ENCODE results near the gene TAOK3. TPM values are rescaled to one million over a fixed set of nuclear protein-coding genes. Genes with fewer than 3 reads are reported as not detected.

The TAOK3 gene
- total RNA-seq, 1 donor from 2014 or later: 15.7 TPM

- H3K4me3 Mint-ChIP-seq (ENCODE audit: unreplicated experiment): no peak overlapping the region
- peaks cover 19% of the 10 kb centered on the region for H4K20me1 ChIP-seq (ENCODE audit: insufficient read depth, low read length)
- no peak overlapping the region for H3K27ac ChIP-seq (ENCODE audit: low read depth, low read length)
- TF ChIP-seq EZH2 (IDR thresholded peaks at IDR 0.05; ENCODE audit: insufficient read depth, low read length) (no peak), CTCF (IDR thresholded peaks at IDR 0.05; ENCODE audit: insufficient read depth, low read depth, low read length) (no peak)
- H2AFZ ChIP-seq (ENCODE audit: low read depth, low read length): no peak overlapping the region
- no peak for FAIRE-seq
- H3K4me1 ChIP-seq (ENCODE audit: insufficient read depth, low read length): no peaks in the 10 kb centered on the region
- no peak overlapping the region for H3K4me3 ChIP-seq (ENCODE audit: insufficient read depth, low read depth, low read length)
- H3K79me2 ChIP-seq (ENCODE audit: insufficient read depth, low read length): no peaks in the 10 kb centered on the region
- H3K9me3 ChIP-seq (ENCODE audit: insufficient read depth, low read depth, low read length): no peaks in the 10 kb centered on the region
- no peaks in the 10 kb centered on the region for H3K9me3 Mint-ChIP-seq (ENCODE audit: unreplicated experiment)
- no peaks in the 10 kb centered on the region for H3K4me1 Mint-ChIP-seq (ENCODE audit: low read depth, unreplicated experiment)
- no peak overlapping the region for H3K4me2 ChIP-seq (ENCODE audit: low read length)
- no peaks in the 10 kb centered on the region for H3K27me3 Mint-ChIP-seq (ENCODE audit: low read depth, unreplicated experiment)
- H3K27ac Mint-ChIP-seq (ENCODE audit: unreplicated experiment): no peak overlapping the region
- H3K36me3 Mint-ChIP-seq (ENCODE audit: low read depth, unreplicated experiment): peaks cover 16% of the 10 kb centered on the region
- no peaks in the 10 kb centered on the region for H3K27me3 ChIP-seq (ENCODE audit: insufficient read depth, low read length)
- no peak for DNase-seq (ENCODE audit: low read depth)
- H3K36me3 ChIP-seq (ENCODE audit: insufficient read depth, low read length): peaks cover 41% of the 10 kb centered on the region
- no peak overlapping the region for H3K9ac ChIP-seq (ENCODE audit: low read length)
Observed at GRCh38 chr12:118391424-118391823, 18.7 kb upstream of the TAOK3 start.

GRCh38 chr12:118377884-118378470 lies 5.3 kb upstream of the TAOK3 start:
- TF ChIP-seq CTCF (IDR thresholded peaks at IDR 0.05; ENCODE audit: insufficient read depth, low read depth, low read length) (peak; percentile 99), EZH2 (IDR thresholded peaks at IDR 0.05; ENCODE audit: insufficient read depth, low read length) (no peak)
- H3K4me1 Mint-ChIP-seq (ENCODE audit: low read depth, unreplicated experiment): peaks cover 6% of the 10 kb centered on the region
- peak overlapping the region; percentile 10 for H3K27ac Mint-ChIP-seq (ENCODE audit: unreplicated experiment)
- H3K9me3 Mint-ChIP-seq (ENCODE audit: unreplicated experiment): no peaks in the 10 kb centered on the region
- FAIRE-seq (no peak), DNase-seq (ENCODE audit: low read depth) (peak; percentile 26)
- Histone ChIP-seq H3K36me3 (ENCODE audit: insufficient read depth, low read length) (peaks cover 22% of the 10 kb centered on the region), H3K9me3 (ENCODE audit: insufficient read depth, low read depth, low read length) (no peaks in the 10 kb centered on the region), H3K27me3 (ENCODE audit: insufficient read depth, low read length) (no peaks in the 10 kb centered on the region), H3K27ac (ENCODE audit: low read depth, low read length) (peak overlapping the region; percentile 100), H3K4me3 (ENCODE audit: insufficient read depth, low read depth, low read length) (peak overlapping the region; percentile 84), H2AFZ (ENCODE audit: low read depth, low read length) (peak overlapping the region; percentile 21), H3K79me2 (ENCODE audit: insufficient read depth, low read length) (peaks cover 41% of the 10 kb centered on the region), H3K4me1 (ENCODE audit: insufficient read depth, low read length) (peaks cover 20% of the 10 kb centered on the region), H3K9ac (ENCODE audit: low read length) (peak overlapping the region; percentile 99), H3K4me2 (ENCODE audit: low read length) (peak overlapping the region; percentile 99), H4K20me1 (ENCODE audit: insufficient read depth, low read length) (peaks cover 34% of the 10 kb centered on the region)
- H3K4me3 Mint-ChIP-seq (ENCODE audit: unreplicated experiment): peak overlapping the region; percentile 89
- H3K36me3 Mint-ChIP-seq (ENCODE audit: low read depth, unreplicated experiment): no peaks in the 10 kb centered on the region
- H3K27me3 Mint-ChIP-seq (ENCODE audit: low read depth, unreplicated experiment): no peaks in the 10 kb centered on the region

Data from astrocyte (in vitro differentiated cells and primary cell).